GM12878 (cell line): ENCODE results near the gene FAM72A. TPM values are rescaled to one million over a fixed set of nuclear protein-coding genes. Genes with fewer than 3 reads are reported as not detected.
"Not testable (repeated sequence)": the region's sequence is repeated elsewhere in the genome, so short reads cannot be mapped to it uniquely, and the experiment has no call there.

ENCODE experiments used
- ATAC-seq: fragments of 200-7000 bp; cut with Tn5 transposase; 3 replicates; pipeline ENCODE4 v1.9.1; 2020; ENCODE audit warnings: mild to moderate bottlenecking, moderate library complexity
- BruUV-seq: library from RNA; stranded (reverse); fragments of 400-500 nt; replicated peaks from 2 replicates; lab custom pipeline; 2021; lab: Mats Ljungman, UMichigan
- CTCF ChIA-PET: fragments of 300-600 bp; sonication (Branson Sonifier 250); formaldehyde crosslinking; extraction: SDS; loops from one replicate; lab custom pipeline; 2021; ENCODE audit warnings: inconsistent platforms; lab: Yijun Ruan, JAX
- POLR2A ChIA-PET: fragments of 350-600 bp; formaldehyde crosslinking; extraction: SDS; loops from one replicate; lab custom pipeline; 2021; ENCODE audit warnings: inconsistent platforms; lab: Charles Lee
- RAD21 ChIA-PET: fragments of 300-600 bp; sonication (Branson Sonifier 250); formaldehyde crosslinking; loops from one replicate; lab custom pipeline; 2023; ENCODE audit warnings: antibody characterized with exemption; ENCODE audit not compliant: unreplicated experiment; lab: Charles Lee
- SMC1A ChIA-PET: fragments of 300-600 bp; sonication (Branson Sonifier 250); formaldehyde crosslinking; loops from one replicate; lab custom pipeline; 2023; ENCODE audit not compliant: unreplicated experiment, uncharacterized antibody; lab: Charles Lee
- DNase-seq: peaks from one replicate; pipeline ENCODE4 v3.0.0-alpha.2; 2011; ENCODE audit warnings: low read depth, low spot score
- FAIRE-seq: peaks from 3 replicates; lab custom pipeline; 2011; peaks lifted over from hg19 to GRCh38; lab: Jason Lieb, UNC
- H2AFZ ChIP-seq: 2 replicates; pipeline ENCODE4 v1.6.0; 2011; ENCODE audit warnings: low read depth, low read length, control low read depth; ENCODE audit not compliant: control insufficient read depth
- H3K27ac ChIP-seq: 2 replicates; pipeline ENCODE4 v1.5.1; 2011; ENCODE audit warnings: control low read depth; ENCODE audit not compliant: control insufficient read depth, insufficient read depth
- H3K27me3 ChIP-seq, 2 experiments: replicated peaks in 1 of 2; 2 replicates each; pipeline versions ENCODE4 v1.6.0 to v1.6.1; 2011; ENCODE audit warnings: low read length in 1 of 2; ENCODE audit not compliant: control insufficient read depth in 2 of 2, insufficient read depth in 2 of 2
- H3K36me3 ChIP-seq, 2 experiments: 2 replicates each; pipeline ENCODE4 v1.5.1; 2011; ENCODE audit warnings: low read length in 1 of 2; ENCODE audit not compliant: control insufficient read depth in 2 of 2, insufficient read depth in 2 of 2
- H3K4me1 ChIP-seq: 2 replicates; pipeline ENCODE4 v1.6.1; 2011; ENCODE audit warnings: mild to moderate bottlenecking, low read length, moderate library complexity, mixed read lengths; ENCODE audit not compliant: control insufficient read depth, insufficient read depth
- H3K4me2 ChIP-seq: 2 replicates; pipeline ENCODE4 v1.6.0; 2011; ENCODE audit warnings: control low read depth; ENCODE audit not compliant: control insufficient read depth, insufficient read depth
- H3K4me3 ChIP-seq: fragments of 200-600 bp; sonication (generic); 2 replicates; pipeline ENCODE4 v1.5.1; 2016
- H3K79me2 ChIP-seq: 2 replicates; pipeline ENCODE4 v1.6.0; 2011; ENCODE audit warnings: low read length; ENCODE audit not compliant: control insufficient read depth, insufficient read depth
- H3K9ac ChIP-seq: 2 replicates; pipeline ENCODE4 v1.8.0; 2011; ENCODE audit warnings: low read length, control low read depth, mixed read lengths; ENCODE audit not compliant: control insufficient read depth, insufficient read depth
- H3K9me3 ChIP-seq: replicated peaks from 3 replicates; pipeline ENCODE4 v1.5.1; 2011; ENCODE audit warnings: mild to moderate bottlenecking, low read length; ENCODE audit not compliant: control insufficient read depth, insufficient read depth
- H4K20me1 ChIP-seq: 2 replicates; pipeline ENCODE4 v1.6.0; 2011; ENCODE audit not compliant: control insufficient read depth, insufficient read depth
- PKNOX1 ChIP-seq: fragments of 450-650 bp; IDR thresholded peaks from 2 replicates; pipeline ENCODE4 v1.6.1; 2016; ENCODE audit warnings: mild to moderate bottlenecking
- WGBS: methylation state at CpG from one replicate; pipeline ENCODE4 v1.1.6; 2016; ENCODE audit warnings: low lambda C conversion rate; ENCODE audit not compliant: insufficient replicate concordance, insufficient coverage; ENCODE audit errors: missing lambda C conversion rate; 5-methylcytosine and 5-hydroxymethylcytosine counted together
- in situ Hi-C: fragments of 300-500 bp; cut with MboI; formaldehyde crosslinking; loops from 9 replicates; pipeline ENCODE4 v1.14.3; 2018; ENCODE audit warnings: mixed read lengths
- intact Hi-C: fragments of 100-400 bp; cut with micrococcal nuclease; formaldehyde crosslinking; loops from one replicate; pipeline ENCODE4 v1.14.2; 2022; ENCODE audit not compliant: unreplicated experiment
- polyA plus RNA-seq, 11 experiments: library from polyadenylated mRNA; depleted of rRNA in 4 of 11; unstranded in 6 of 11; stranded (reverse) in 5 of 11; fragments of >200 nt; fragmentation: Nextera tagmentation in 4 of 11; fragmentation: Illumina TruSeq in 1 of 11; extraction: Ambion mirVana in 4 of 11; extraction: Trizol in 1 of 11; gene quantifications; 1 replicate in 1 of 11; 2 replicates in 10 of 11; pipeline versions ENCODE4 v1.2.1 to v1.2.3, GENCODE V29; 2011 to 2016; ENCODE audit warnings: inconsistent platforms in 2 of 11, missing spikeins in 2 of 11, low read depth in 1 of 11
- total RNA-seq, 4 experiments: library from RNA; depleted of rRNA in 3 of 4; stranded (reverse); fragments of >200 nt in 3 of 4; fragmentation: Illumina TruSeq in 1 of 4; extraction: Trizol in 1 of 4; gene quantifications; 2 replicates each; pipeline versions ENCODE4 v1.2.1 to v1.2.3, GENCODE V29; 2013 to 2021

Gene FAM72A
- total and polyA plus RNA-seq, 10 of the 15 experiments (the other 5 are each of a cell fraction or from before 2014, with no cell fraction given), result 7.5 to 36.7 (median 18.6) TPM

- 11% methylated on average over 3 of the region's 4 CpGs for WGBS
- H2AFZ ChIP-seq, CTCF ChIA-PET, SMC1A ChIA-PET, DNase-seq, H3K4me3 ChIP-seq, H3K36me3 ChIP-seq, H3K4me1 ChIP-seq, H3K27me3 ChIP-seq, in situ Hi-C loops, FAIRE-seq, BruUV-seq, H3K4me2 ChIP-seq, H3K9ac ChIP-seq, intact Hi-C loops, H3K79me2 ChIP-seq, RAD21 ChIA-PET, POLR2A ChIA-PET, H3K9me3 ChIP-seq, H4K20me1 ChIP-seq, H3K27ac ChIP-seq: not testable (repeated sequence)
- peak; percentile 47; the same call in 1 of the 2 replicates for TF ChIP-seq PKNOX1
- peak; percentile 77 for ATAC-seq
These were observed 37.6 kb upstream of the FAM72A start for GRCh38 chr1:206240288-206240687.

DNA sequence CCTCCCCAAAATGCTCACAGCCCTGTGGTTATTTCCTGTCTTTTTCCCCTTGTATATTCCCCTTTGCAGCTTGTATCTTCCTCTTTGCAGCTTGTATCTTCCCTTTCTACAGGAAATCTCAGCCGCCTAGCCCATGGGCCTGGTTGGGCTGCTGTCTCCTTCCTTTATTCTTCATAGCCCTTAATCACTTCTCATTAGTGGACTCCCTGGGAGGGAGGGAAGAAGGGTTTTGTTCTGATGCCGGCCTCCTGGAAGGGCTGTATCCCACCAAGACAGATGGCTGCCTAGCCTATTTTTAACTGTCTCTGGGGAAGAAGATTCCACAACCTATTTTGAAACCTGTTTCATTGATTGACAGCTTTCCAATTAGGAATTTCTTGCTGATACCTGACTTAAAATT is 32.6 kb upstream of the FAM72A start:
- H3K79me2 ChIP-seq, CTCF ChIA-PET, intact Hi-C loops, H3K27me3 ChIP-seq, H2AFZ ChIP-seq, POLR2A ChIA-PET, H3K9me3 ChIP-seq, H3K4me1 ChIP-seq, FAIRE-seq, in situ Hi-C loops, DNase-seq, H3K9ac ChIP-seq, ATAC-seq, H3K36me3 ChIP-seq, H3K4me3 ChIP-seq, BruUV-seq, RAD21 ChIA-PET, H3K4me2 ChIP-seq, H4K20me1 ChIP-seq, H3K27ac ChIP-seq, SMC1A ChIA-PET: not testable (repeated sequence)
- WGBS, result no CpG with 5 or more reads among the region's 2 CpGs

DNA sequence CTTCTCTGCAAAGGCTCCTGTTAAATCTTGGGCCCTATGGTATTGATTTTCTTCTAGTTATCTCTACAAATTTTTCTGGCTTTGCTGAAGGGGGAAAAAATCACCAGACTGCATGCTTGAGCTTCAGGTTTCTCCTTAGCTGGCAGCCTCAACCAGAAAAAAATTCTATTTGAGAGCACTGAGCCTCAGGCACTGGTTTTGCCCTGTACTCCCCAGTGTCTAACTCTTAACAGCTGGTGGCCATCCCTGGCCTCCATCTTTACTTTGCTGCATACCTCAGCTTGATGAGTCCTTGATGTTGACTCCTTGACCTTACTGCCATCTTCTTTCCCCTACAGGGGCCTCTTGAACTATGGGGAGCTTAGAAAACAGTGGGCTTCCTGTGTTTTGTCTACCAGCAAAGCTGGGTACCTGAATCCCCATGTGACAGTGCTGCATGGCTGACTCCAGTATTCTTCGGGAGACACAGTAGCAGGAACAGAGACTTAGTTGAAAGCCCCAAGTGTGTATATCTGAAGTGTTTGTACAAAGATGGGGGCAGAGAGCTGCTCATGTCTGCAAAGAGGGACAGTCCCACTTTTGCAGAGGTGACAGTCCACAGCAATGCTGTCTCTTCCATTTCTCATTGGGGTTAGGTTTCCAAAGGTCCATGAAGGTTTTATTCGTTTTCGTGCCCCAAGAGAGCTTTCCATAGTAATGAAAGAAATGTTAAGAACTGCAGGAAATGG is 31.7 kb upstream of the FAM72A start:
- intact Hi-C loops, H2AFZ ChIP-seq, H3K9ac ChIP-seq, H3K79me2 ChIP-seq, H3K27ac ChIP-seq, H3K4me2 ChIP-seq, RAD21 ChIA-PET, H3K4me1 ChIP-seq, H3K36me3 ChIP-seq, H3K4me3 ChIP-seq, ATAC-seq, in situ Hi-C loops, DNase-seq, POLR2A ChIA-PET, CTCF ChIA-PET, BruUV-seq, SMC1A ChIA-PET, H3K9me3 ChIP-seq, FAIRE-seq, H4K20me1 ChIP-seq, H3K27me3 ChIP-seq: not testable (repeated sequence)
- WGBS, result 30% methylated on average over 2 of the region's 3 CpGs
